Tongue (tissue), 2 donors: Measurements from ENCODE around the gene ERC1. TPM values are rescaled to one million over a fixed set of nuclear protein-coding genes. Genes with fewer than 3 reads are reported as not detected.
A peak's percentile ranks its signal among the peaks of the same experiment; 100 is the strongest.

Experiments used
- DNase-seq: peaks from one replicate; pipeline ENCODE4 v3.0.0-alpha.2; 2015
- total RNA-seq: library from RNA; depleted of rRNA; stranded (reverse); fragments of >200 nt; gene quantifications from one replicate; pipeline ENCODE4 v1.2.3, GENCODE V29; 2014

ERC1 gene
- total RNA-seq, 1 donor from 2014 or later: 95.7 TPM

DNA sequence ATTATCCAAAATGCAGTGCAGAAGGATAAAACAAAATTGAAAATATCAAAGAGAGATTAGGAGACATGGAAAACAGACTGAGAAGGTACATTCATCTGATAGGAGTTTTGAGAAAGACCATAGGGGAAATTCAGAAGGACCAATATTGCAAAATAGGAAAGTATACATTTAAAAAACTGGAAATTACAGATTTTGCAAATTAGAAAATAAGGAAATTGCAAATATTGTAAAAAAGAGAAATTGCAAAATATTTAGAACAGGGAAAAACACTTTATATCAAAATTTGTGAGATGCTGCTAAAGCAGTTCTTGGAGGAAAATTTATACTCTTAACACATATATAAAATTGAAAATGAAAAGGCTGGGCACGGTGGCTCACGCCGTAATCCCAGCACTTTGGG is 410.9 kb downstream of the ERC1 start:
- DNase-seq: no peak

DNA sequence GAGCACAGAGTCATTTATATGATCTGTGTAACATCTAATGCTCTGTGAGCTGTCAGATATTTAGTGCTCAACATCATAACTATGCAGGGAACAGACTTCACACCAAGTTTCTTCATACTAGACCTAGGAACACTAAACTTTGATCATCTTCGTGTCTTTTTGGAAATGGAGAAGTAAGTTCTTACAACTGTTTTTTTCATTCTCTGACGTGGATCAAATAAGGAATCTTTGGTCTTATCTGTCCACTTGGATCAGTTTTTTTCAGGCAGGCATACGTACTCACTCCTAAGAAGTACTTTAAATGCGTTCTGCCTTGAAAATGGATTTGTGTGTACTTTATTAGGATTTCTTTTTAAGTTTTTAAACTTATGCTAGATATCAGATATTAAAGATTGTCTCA is 412.4 kb downstream of the ERC1 start:
- DNase-seq: no peak

DNA sequence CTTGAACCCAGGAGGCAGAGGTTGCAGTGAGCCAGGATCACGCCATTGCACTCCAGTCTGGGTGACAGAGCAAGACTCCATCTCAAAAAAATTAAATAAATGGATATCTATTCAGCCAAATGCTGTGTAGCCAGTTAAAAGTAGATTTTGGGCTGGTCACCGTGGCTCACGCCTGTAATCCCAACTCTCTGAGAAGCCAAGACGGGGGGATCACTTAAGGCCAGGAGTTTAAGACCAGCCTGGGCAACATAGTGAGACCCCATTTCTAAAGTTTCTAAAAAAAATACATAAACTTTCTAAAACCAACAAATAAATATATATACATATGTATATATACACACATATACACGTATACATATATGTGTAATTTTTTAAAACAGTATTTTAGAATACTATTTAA is 414.6 kb downstream of the ERC1 start:
- DNase-seq: no peak

DNA sequence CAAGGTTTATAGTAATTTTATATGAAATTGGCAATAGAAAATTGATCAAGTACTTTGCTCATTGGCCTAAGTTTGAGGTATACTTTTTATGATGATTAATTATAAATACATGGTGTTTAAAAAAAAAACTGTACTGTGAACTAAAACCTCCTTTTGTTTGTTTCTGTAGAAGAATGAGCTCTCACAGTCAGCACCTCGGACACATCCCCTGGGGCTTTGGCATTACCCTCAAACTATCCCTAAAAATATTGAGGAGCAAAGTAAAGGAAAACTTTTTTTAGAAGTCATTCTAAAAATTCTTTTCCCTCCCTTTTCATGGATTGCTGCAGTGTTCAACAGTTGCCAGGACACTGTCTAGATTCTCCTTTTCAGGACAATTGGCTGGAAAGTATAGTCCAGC is 419.8 kb downstream of the ERC1 start:
- DNase-seq: no peak

DNA sequence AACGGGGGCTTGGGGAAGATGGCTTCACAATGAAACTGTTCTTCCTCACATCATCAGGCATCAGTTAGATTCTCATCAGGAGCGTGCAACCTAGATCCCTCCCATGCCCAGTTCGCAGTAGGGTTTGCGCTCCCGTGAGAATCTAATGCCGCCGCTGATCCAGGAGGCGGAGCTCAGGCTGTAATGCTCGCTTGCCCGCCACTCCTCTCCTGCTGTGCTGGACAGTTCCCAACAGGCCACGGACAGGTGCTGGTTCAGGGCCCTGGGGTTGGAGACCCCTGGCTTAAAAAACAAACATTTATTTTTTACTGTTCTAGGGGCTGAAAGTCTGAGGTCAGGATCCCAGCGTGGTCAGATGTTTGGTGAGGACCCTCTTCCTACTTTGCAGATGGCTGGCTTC is 422.9 kb downstream of the ERC1 start:
- DNase-seq: no peak

DNA sequence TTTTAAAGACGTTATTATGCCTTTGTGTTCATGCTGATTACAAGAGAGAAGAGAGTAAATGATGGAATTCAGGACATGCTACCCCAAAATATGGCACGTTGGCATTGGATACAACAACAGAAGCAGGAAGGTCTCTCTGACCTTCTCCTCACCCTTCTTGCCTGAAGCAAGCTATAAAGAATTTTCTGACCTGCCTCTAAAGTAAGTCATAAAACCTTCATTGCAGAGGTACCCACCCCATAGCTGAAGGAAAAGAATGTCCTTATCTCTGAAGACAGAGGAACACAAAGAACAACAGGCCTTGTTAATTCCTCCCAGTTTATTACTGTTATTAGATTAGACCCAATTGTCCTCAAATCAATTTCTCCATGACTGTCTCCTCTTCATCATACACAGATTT is 427.1 kb downstream of the ERC1 start:
- no peak for DNase-seq

DNA sequence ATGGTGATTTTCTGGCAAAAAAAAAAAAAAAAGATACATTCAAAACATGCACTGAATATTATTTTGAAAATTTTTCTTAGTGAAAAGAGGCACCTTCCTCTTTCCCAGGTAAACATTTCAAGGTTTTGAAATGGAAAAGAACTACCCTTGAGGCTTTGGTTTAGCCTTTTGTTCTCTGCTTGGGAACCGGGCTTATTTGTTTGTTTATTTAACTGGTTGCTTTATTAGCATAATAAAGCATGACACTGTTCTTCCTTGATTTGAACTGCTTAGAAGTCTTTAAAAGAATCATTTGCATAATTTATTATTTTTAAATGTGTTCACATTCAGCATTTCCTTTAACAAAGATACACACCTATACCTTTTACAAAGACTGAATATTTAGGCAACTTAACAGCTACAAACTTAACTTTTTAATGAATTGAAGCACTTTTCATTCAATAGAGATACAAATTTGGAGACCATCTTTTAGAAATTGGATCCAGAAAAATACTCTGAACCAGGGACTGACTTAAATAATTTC is 428.9 kb downstream of the ERC1 start:
- DNase-seq: no peak

DNA sequence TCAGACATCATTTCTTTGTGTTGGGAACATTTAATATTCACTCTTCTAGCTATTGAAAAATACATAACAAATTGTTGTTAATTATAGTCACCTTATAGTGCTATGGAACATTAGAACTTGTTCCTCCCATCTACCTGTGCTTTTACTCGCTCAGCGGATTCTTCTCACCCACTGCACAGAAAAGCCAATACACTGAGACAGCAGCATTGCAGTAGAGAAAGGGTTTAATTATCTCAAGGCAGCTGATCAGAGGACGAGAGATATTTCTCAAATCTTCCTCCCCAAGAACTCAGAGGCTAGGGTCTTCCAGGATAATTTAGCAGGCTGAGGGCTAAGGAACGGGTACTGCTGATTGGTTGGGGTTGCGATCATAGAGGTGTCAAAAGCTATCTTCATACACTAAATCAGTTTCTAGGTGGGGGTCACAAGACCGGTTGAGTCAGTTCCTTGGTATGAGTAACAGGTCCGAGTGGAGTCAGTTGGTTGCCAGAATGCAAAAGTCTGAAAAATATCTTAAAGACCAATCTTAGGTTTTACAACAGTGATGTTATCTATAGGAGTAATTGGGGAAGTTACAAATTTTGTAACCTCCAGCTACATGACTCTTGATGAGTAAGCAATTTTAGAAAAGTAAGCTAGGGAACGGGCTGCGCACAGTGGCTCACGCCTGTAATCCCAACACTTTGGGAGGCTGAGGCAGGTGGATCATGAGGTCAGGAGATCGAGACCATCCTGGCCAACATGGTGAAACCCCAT is 430.2 kb downstream of the ERC1 start:
- DNase-seq: no peak

DNA sequence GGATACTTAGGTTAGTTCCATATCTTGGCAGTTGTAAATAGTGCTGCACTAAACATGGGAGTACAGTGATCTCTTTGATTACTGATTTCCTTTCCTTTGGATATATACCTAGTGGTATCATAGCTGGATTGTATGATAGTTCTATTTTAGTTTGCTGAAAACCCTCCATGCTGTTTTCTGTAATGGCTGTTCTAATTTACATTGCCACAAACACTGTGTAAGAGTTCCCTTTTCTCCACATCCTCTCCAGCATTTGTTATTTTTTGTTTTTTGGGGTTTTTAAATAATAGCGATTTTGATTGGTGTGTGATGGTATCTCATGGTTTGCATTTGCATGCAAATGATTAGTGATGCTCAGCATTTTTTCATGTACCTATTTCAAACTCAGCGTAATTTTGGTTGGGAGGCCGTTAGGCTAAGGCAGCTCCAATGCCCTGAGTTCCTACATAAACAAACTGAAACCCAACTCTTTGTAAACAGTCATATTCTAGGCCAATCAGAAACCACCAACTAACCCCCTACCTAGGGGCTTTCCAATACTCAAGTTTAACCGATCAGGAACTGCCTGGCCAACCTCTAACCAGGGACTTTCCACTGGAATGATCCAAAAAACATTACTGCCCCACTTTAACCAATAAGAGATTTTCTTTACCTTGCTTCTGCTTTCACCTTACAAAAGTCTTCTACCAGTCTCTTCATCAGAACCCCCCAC is 431.7 kb downstream of the ERC1 start:
- no peak for DNase-seq

DNA sequence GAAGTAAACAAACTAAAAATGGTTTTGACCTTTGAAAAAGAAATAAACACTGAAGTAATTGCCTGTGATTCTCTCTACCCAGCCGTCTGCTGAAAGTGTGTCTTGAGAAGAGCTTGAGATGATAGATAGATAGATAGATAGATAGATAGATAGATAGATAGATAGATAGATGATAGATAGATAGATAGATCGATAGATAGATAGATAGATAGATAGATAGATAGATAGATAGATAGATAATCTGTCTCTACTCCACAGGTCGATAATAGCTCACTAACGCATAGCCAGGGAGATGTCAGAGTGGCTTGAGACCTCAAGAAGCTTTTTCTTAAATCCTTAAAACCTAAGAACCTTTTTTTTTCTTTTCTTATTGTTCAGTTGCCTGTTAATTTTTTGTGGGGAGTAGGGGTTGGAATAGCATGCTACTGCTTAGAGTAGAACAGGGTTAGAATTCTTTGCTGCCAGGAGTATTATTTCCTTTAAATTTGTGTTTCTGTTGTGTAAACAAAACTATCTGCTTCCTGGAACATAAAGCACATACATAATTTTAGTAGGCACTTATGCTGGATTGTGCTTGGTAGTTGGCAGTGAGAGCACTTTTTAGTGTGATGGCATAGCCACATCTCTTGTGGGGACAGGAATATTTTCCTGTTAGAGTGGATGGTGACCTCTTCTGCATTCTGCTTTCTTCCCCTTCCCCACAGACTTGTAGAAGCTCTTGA is 433.8 kb downstream of the ERC1 start:
- no peak for DNase-seq

DNA sequence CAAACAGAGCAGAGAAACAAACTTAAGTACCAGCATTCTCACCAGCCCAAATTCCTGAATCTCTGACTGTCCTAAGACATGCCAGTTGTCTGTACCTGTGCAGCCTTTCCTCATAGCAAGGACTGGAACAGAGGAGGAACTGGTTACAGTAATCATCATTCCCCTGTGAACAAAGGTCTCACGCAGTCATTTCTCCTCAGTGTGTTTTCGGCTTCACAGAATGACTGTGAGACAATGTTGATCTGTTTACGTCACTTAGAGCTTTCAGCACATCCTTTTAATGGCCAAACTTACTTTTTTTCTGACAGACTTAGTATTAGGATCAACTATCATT is 434.3 kb downstream of the ERC1 start:
- DNase-seq: no peak

DNA sequence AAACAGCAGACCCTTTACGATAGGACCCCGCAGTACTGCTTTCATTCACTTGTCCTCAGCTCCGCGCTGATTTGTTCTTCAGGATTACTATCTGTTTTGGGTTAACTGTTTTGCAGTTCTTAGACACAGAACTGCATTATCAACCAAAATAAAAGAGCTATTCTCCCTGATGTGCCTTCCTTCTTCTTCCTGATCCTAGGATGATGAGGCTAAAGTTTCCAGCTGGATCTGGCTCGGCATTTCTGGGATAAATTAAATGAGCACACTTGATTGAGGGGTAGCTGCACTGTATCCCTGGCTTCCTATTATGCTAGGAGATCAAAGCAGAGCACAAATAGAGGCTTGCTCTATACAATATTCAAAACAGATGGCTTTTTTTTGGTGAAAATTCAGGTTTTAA is 437.6 kb downstream of the ERC1 start:
- DNase-seq: peak; percentile 38

DNA sequence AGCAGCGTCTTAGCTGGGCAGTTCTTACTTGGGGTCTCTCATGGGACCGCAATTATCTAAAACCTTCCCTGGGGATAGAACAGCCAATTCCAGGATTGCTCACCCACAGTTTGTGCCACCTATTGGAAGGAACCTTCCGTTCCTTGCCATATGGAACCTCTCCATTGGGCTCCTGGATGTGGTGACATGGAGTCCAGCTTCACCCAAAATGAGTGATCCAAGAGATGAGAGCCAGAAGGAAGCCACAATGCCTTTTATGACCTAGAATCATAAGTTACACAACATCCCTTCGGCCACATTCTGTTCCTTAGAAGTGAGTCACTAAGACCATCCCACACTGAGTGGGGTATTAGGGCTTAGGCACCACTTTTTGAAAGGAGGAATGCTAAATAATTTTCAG is 439.0 kb downstream of the ERC1 start:
- DNase-seq: no peak

DNA sequence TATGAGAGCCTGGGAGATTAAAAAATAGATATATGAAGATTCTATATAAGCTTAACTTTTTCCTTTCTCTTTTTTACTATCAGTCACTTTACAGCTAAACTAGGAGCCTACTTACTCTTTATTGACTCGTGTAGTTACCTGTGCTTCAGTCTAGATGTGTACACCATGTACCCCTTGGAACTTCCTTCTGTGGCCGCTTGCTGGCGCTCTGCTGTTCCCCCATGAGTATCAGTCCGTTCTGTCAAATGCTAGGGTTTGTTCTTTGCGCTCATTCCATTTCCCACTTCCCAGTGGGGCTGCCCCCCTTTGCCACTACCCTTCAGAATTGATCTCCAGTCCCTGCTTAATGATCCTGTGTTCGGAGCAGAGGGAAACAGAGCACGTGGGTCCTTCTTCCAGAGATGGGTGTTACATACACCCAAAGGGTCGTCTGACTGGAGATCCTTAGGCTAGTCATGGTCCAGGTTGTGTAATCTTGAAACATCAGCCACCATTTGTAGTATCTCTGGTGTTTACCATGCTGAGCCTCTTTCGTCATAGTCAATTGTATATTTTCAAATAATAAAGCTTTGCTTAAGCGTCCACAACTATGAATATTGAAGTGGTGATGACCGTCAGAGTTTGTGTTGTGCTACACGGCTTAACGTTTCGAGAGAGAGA is 443.4 kb downstream of the ERC1 start:
- no peak for DNase-seq

DNA sequence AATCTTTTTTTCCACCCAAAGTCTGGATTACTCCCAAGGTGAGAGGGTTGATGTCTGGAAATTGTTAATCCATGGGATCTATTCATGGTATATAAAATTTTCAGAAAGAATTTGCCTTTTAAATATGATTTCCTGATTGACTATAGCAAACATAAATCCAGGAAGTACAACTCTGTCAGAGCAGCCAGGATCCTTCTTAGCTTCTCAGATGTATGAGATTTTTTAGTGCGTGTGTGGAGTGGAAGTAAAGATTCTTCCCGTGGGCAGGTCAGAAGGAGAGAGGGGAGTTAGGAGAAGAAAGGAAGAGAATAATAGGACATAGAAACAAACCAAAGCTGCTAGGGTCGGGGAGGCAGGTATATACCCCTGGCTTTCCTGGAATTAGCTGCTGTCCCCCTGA is 444.0 kb downstream of the ERC1 start:
- DNase-seq: no peak

DNA sequence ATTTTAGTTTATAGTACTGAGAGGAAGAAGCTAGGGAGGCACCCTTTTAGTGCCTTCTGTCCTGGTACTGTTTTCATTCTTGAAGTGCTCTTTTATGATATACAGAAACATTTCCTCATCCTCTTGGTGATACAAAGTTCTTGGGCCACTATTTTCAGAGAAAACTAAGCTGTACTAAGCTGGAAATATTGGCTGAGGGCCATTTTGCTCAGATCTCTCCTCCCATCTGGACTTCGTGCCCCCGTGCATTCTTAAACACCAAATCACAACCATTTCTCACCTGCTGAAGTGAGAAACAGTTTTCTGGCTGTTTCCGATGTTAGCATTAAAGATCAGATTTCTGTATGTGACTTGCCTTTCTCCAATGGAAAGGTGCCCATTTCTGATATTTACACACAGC is 444.4 kb downstream of the ERC1 start:
- DNase-seq: peak; percentile 26

DNA sequence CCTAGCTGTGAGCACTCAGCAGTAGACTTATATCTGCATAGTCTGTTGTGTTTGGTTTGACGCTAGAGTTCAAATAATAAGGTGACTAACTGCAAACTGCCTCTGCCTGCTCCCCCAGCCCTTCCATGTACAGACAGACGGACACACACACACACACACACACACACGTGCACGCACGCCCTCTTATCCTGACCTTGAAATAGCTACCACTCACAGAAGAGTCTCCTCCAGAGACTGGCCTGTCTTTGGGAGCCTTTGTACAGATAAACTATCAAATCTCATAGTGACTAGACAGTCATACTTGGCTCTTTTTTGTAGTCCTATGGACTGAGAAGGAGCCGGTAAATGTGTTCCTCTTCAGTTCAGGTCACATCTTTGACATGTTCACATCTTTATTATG is 445.0 kb downstream of the ERC1 start:
- no peak for DNase-seq

DNA sequence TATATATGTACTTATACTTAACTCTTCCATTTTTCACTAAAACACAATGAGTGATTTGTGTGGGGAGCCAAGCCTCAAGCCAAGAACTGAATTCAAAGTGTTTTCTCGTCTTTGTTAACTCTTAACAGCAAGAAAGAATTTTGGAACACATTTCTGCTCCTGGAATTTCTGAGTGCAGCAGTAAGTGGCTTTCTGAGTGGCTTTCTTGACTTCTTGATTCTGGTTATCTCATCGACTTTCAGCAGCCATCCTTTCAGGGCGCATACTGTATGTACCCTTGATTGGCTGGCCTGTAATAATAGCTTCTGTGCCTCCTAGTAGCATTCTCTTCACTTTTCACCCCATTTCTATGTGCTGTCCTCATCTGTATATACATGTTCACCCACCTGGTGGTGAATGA is 446.0 kb downstream of the ERC1 start:
- no peak for DNase-seq

DNA sequence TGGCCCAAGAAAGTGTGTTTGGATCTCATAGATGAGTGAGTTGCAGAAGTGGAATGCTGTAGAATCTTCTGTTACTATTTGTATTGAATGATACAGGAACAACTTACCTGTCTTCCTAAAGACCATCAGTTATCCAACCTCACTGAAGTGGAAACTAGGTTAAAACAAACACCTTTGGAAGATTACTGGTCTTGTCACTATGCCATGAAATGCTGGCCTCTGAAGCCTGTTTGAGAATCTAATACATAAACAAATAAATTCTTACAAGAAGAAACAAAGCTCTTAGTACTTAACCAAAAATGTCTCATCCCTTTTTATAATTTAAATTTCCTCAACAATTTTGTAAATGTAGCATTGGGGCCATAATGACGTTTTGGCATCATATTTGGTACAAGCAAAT is 448.2 kb downstream of the ERC1 start:
- no peak for DNase-seq

DNA sequence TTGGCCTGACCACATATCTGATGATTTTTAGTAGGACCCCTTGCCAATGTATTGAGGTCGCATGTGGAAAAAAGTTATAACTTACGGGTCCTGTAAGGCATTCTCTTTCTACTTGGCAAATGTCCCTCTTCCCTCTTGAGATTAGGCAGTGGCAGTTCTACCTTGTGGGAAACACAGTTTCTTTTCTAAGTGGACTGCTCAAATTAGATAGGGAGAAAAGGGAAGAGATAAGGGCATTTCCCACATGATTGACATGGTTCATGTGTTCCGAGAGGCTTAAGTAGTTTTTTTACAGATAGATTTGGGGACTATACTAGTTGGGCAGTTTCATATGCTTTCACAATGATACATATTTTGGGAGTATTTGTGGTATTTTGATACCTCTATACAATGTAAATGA is 448.7 kb downstream of the ERC1 start:
- DNase-seq: no peak

DNA sequence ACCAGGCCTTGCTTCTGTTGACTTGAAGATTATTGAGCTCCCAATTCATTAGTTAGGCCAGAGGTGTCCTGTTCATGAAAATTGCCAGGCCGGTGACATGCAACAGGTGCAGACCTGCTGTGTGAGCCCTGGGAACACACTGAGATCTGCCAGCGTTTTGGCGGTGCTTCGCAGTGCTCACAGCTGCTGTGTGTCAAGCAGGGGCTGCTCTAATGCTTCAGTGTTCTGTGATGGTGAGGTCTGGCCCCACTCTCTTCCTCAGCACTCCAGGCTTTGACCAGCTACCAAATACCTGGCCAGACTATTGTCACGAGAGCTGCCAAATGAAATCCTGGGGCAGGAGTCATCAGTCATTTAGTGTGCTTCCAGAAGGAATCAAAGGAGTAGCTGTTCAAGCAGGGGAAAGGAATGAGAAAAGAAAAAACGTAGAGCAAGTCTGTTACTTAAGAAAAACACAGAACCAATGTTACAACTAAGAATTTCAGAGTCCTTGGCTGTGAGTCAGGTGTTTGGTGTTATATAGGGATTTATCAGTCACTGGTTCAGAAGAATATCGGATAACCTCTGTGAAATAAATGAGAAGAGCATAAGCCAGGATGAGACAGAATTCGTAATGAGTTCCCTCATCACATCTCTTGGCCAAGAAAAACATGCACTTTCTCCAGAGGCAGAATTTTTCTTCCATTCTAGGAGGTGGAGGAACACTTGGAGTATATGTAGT is 452.6 kb downstream of the ERC1 start:
- peak; percentile 72 for DNase-seq

DNA sequence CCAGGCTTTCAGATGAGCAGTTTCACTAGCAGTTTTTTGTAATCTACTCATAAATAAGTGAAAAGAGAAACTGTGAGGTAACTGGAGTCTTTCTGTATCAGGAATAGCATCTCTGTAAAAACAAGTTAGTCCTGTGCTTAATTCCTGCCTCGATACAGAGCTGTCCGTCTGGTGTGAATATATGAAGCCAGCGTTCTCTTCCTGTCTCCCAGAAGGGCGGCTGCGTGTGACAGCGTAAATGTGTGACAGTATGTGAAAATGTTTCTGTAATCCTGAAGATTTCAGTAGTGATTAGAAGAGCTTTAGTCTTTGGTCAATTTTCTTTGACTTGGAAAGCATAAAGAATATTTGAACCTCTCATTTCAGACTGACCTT is 453.1 kb downstream of the ERC1 start:
- no peak for DNase-seq
